Hematopoietic multipotent progenitor cell treated with erythropoietin and hydrocortisone succinate and interleukin-3 and kit ligand, for 4 days (in vitro differentiated cells): ENCODE data around the gene PRKCE.

Experiments
- DNase-seq: peaks from one replicate; pipeline ENCODE4 v3.0.0-alpha.2; 2015

PRKCE gene

GRCh38 chr2:46142546-46143428, 491.3 kb downstream of the PRKCE start:
- no peak for DNase-seq

DNA sequence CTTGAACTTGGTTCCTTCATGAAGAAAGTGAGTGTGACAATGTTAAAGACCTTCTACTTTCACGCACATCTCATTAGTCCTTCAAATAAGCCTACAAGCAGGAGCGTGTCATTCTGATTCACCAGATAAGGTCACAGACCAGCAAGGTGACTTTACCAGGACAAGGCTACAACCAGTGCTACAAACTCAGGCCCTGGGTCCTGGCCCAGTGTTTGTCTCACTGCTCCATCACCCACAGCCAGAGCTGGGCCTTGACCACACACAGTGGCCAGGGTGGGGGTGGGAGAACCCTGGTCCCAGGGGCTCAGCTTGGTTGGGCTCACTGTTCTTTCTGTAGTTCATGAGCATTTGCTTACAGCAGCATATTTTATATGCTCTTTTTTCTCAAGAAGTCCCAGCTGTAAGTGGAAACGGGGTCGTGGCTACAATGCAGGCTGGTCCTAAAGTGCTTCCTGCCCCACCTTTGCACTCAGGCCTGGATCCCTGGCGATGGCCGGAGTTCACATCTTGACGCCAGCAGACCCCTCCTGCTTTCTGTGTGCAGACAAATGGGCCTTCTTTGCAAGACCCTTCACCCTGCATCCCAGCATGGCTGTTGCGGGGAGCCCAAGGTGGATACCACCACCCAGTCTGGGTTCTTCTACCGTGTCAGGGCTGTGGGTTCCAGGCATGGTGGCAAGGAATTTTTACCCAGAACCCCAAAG, 492.1 kb downstream of the PRKCE start:
- DNase-seq: no peak

GRCh38 chr2:46144133-46144800, 492.8 kb downstream of the PRKCE start:
- DNase-seq: peak; percentile 67

- DNase-seq: no peak
Observed at GRCh38 chr2:46145017-46145416, 493.5 kb downstream of the PRKCE start.

DNA sequence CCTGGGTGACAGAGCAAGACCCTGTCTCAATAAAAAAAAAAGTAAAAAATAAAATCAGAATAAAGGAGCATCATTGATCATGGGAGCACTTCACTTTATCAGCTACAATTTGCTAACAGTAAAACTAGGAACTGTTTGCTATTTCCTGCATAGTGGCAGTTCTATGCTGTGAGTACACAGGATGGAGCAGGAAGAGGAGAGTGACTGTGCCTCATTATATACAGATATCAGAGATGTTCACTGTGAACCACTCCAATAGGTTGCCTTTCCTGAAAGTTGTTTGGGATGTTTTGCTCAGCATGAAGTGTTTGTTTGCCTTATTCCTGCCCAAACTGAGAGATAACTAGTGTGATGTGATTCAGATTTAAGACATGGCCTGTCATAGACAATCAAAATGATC, 494.4 kb downstream of the PRKCE start:
- DNase-seq: no peak

- no peak for DNase-seq
Observed at GRCh38 chr2:46146866-46147502, 495.5 kb downstream of the PRKCE start.

- DNase-seq: no peak
Observed at GRCh38 chr2:46147626-46148368, 496.3 kb downstream of the PRKCE start.

GRCh38 chr2:46148369-46148736, 496.9 kb downstream of the PRKCE start:
- DNase-seq: no peak

- DNase-seq: no peak
Observed at GRCh38 chr2:46150445-46150955, 499.0 kb downstream of the PRKCE start.

DNA sequence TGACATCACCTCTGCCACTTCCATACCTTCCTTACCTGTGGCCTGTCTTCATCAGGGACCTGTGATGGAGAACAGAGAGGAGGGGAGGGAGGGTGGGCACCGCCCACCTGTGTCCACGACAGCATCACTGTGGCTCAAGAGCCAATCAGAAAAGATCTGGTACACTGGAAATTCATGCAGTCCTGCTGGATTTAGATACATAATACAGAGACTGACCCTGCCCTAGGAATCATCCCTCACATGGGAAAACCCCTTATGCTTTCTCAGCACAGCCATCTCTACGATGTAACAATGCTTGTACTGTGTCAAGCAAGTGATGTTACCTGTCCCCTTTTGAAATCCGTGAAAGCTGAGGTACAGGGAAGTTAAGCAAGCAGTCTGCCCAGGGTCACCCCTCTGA, 500.1 kb downstream of the PRKCE start:
- DNase-seq: no peak

DNA sequence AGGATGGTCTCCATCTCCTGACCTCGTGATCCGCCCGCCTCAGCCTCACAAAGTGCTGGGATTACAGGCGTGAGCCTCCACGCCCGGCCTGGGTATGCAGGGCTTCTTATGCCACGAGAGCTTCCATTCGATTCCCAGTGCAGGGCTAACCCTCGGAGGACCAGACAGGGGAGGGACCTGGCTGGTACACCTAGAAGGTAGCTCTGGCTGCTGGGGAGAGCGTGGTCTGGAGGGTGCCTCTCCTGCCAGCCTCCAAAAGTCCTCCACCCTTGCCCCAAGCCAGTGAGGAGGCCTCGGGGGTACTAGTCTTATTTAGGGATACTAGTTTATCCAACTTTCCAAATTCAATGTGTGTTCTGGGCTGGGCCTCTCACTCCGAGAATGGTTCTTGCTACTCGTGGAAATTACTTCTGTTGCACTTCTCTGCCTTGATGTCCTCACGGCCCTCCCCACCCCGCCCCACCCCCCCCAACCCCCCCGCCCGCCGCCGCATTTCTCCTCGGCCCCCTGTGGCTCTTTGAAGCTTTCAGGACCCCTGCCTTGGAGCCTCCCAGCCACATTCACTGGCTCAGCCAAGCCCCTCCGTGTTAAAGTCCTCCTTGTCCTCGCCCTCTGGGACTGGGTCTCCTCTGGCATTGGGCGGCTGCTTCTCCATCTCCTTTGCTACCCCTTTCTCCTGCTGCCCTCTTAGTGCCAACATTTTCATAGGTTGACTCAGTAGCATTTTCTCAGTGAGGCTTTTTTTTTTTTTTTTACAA, 502.7 kb downstream of the PRKCE start:
- DNase-seq: no peak

DNA sequence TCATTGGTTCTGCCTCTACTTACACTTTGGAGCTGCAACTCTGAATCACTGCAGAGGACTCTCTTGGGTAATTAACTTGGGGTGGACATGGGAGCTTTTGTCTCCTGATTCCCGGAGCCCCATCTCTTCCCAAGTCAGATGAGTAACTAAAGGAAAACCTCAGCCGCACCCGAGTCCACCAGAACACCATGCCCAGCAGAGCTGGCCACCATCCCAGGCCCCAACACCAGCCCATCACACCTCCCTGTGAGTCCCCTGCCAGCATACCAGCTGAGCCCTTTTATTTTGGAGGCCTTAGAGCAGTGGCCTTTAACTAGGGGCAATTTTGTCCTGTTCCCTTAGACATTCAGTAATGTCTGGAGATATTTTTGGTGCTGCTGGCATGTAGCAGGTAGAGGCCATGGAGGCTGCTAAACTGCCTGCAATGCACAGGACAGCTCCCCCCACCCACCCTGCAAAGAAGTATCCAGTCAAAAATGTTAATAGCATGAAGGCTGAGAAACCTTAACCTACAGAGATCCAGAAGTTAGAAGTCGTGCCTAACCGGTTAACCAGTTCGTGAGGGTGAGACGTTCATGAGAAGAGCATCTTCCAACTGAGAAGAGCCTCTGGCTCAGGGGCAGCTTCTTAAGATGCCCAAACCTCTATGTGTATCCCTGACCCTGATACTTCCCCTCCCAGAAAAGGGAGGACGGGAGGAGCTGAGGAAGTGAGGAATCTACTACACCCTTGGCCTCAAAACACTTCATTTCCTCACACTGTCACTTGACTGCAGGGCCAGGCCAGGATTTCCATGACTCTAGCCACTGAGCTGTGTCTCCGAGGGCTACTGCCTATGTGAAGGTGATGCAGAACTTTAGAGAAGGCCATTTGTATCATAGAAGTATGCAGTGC, 505.8 kb downstream of the PRKCE start:
- DNase-seq: no peak

DNA sequence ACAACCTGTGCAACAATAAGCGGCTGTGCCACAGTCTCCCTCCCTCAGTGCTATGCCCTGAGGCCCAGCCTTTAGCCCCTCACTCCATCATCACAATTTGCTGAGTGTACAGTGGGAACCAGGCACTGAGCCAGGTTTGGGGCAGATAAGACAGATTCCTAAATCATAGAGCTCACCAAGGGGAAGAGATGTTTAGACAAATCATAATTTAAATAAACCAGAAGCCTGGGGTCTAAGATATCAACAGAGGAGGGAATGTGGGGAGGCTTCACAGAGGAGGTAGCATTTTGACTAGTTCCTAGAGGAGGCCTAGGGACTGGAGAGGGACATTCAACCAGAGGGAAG, 506.5 kb downstream of the PRKCE start:
- DNase-seq: no peak

- DNase-seq: no peak
Observed at GRCh38 chr2:46158661-46159060, 507.2 kb downstream of the PRKCE start.

- no peak for DNase-seq
Observed at GRCh38 chr2:46160326-46160725, 508.9 kb downstream of the PRKCE start.

DNA sequence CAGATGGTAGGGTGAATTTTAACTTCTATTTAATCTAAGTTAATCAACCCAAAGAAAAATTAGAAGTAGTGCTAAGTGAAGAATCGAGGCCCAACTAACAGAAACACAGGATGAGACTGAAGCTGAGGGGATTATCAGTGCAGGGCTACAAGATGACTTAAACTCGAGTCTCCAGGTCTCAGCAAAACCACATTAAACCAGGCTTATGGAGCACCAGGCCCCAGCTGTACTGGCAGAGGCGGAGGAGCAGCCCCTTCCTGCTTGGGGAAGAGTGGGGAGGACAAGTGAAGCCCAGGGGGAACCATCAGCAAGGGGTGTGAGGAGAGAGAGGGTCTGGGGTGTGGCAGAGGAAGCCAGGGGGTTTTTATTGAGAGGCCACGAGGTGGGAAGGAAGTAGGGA, 509.8 kb downstream of the PRKCE start:
- no peak for DNase-seq

DNA sequence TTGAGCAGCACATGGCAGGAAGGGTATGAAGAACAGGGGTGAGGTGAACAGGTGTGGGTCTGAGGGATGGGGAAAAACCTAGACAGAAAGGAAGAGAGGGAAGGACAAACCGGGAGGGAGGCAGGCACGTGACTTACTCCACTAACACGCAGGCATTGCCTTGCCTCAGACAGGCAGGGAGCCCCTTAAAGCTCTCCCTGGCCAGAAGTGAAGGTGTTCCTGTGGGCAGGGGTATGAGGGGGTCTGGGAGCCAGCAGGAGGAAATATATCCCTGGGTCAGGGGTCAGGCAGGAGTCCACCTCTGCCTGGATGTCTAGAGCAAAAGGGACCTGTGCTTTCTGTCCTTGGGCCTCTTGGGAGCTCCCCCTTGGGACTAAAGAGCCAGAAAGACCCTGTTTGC, 510.4 kb downstream of the PRKCE start:
- DNase-seq: no peak

GRCh38 chr2:46162329-46163097, 511.0 kb downstream of the PRKCE start:
- no peak for DNase-seq

- DNase-seq: peak; percentile 23
Observed at GRCh38 chr2:46163098-46163430, 511.6 kb downstream of the PRKCE start.
